ENCODE data around the gene TP53RK.

GRCh38 chr20:46649965-46650542 lies 39.2 kb downstream of the TP53RK start:
- TF ChIP-seq CTCF (IDR thresholded peaks at IDR 0.05; ENCODE audit: low read depth, low read length) (no peak), POLR2A (IDR thresholded peaks at IDR 0.05; ENCODE audit: extremely low read depth, insufficient read length) (no peak), MYC (IDR thresholded peaks at IDR 0.05; ENCODE audit: low read depth, low read length) (no peak)
